Nephron (organoid): Measurements from ENCODE around the gene TPBG.

Experiments
- H3K27ac Mint-ChIP-seq, 3 experiments: 2 replicates each; pipeline ENCODE4 v1.8.0; 2020; ENCODE audit warnings: mixed read lengths in 3 of 3, mild to moderate bottlenecking in 2 of 3, moderate library complexity in 1 of 3
- H3K27me3 Mint-ChIP-seq: 2 replicates; pipeline ENCODE4 v1.8.0; 2021; ENCODE audit warnings: low read depth, mild to moderate bottlenecking, moderate library complexity, mixed read lengths
- H3K36me3 Mint-ChIP-seq: 2 replicates; pipeline ENCODE4 v1.8.0; 2020; ENCODE audit warnings: low read depth, mixed read lengths
- H3K4me1 Mint-ChIP-seq: 2 replicates; pipeline ENCODE4 v1.8.0; 2020; ENCODE audit warnings: mixed read lengths
- H3K4me3 Mint-ChIP-seq, 3 experiments: 2 replicates each; pipeline ENCODE4 v1.8.0; 2020; ENCODE audit warnings: mild to moderate bottlenecking in 3 of 3, mixed read lengths in 3 of 3, moderate library complexity in 2 of 3
- H3K9me3 Mint-ChIP-seq: 2 replicates; pipeline ENCODE4 v1.8.0; 2020; ENCODE audit warnings: mixed read lengths
- TF ChIP-seq, protein P1 (sequence below), 3 experiments: fragments of 200-600 bp; sonication (generic); IDR thresholded peaks; one replicate each; pipeline ENCODE4 v1.5.0; 2021; ENCODE audit warnings: antibody characterized with exemption in 3 of 3; ENCODE audit not compliant: unreplicated experiment in 3 of 3

Gene TPBG

DNA sequence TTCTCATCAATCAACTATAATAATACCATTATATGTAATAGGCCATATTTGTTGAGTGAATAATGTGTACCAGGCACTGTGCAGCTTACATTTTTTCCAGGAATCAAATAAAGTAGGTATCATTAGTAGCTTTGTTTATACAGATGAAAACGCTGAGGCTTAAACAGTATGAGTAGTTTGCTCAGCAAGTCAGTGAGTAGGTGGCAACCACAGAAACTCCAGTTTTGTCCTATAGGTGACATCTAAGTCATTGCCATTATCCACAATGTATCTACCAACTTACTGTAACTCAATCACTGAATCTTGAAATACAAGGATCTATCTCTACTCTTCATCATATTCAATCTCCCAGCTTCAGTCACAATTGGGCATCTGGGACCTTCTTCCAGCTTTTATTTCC is 29.8 kb upstream of the TPBG start:
- Mint-ChIP-seq H3K27me3 (no peaks in the 10 kb centered on the region), H3K4me1 (peaks cover 9% of the 10 kb centered on the region), H3K4me3 (no peak overlapping the region), H3K36me3 (no peaks in the 10 kb centered on the region), H3K9me3 (no peaks in the 10 kb centered on the region), H3K27ac (no peak overlapping the region)
- TF ChIP-seq, protein P1, sequence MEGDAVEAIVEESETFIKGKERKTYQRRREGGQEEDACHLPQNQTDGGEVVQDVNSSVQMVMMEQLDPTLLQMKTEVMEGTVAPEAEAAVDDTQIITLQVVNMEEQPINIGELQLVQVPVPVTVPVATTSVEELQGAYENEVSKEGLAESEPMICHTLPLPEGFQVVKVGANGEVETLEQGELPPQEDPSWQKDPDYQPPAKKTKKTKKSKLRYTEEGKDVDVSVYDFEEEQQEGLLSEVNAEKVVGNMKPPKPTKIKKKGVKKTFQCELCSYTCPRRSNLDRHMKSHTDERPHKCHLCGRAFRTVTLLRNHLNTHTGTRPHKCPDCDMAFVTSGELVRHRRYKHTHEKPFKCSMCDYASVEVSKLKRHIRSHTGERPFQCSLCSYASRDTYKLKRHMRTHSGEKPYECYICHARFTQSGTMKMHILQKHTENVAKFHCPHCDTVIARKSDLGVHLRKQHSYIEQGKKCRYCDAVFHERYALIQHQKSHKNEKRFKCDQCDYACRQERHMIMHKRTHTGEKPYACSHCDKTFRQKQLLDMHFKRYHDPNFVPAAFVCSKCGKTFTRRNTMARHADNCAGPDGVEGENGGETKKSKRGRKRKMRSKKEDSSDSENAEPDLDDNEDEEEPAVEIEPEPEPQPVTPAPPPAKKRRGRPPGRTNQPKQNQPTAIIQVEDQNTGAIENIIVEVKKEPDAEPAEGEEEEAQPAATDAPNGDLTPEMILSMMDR (IDR thresholded peaks at IDR 0.05; ENCODE audit: unreplicated experiment in 3 of 3), result no peak

DNA sequence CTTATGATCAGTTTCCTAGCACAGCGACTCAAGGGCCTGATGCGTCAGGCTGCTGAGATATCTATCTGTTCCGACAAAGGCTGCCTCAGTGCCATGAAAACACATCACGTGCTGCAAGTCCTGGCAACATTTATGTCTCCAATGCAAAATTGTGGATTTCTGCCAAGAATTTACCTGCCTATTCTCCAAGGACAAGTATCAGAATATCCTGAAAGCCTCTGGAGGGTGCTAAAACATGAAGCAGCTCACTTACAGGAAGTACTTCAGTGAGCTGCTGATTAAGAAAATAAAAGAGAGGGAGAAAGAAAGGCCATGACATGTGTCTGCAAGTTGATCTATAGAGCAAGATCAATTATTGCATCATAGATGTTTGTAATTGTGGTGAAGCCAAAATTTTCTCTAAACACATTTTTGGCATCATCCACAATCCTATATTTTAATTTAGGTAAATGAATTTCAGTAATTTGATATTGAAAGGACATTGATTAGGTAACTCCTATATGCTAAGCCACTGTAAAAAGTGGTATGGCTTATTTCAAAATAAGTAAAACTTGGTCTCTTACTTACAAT is 25.8 kb upstream of the TPBG start:
- no peak overlapping the region for H3K27ac Mint-ChIP-seq
- TF ChIP-seq, protein P1 (IDR thresholded peaks at IDR 0.05; ENCODE audit: unreplicated experiment in 3 of 3), result no peak
- no peaks in the 10 kb centered on the region for H3K27me3 Mint-ChIP-seq
- H3K9me3 Mint-ChIP-seq, result peaks cover 16% of the 10 kb centered on the region
- no peak overlapping the region for H3K4me3 Mint-ChIP-seq
- H3K4me1 Mint-ChIP-seq, result no peaks in the 10 kb centered on the region
- no peaks in the 10 kb centered on the region for H3K36me3 Mint-ChIP-seq

- Mint-ChIP-seq H3K4me1 (no peaks in the 10 kb centered on the region), H3K27ac (no peak overlapping the region), H3K27me3 (no peaks in the 10 kb centered on the region), H3K4me3 (no peak overlapping the region), H3K9me3 (peaks cover 3% of the 10 kb centered on the region), H3K36me3 (no peaks in the 10 kb centered on the region)
- TF ChIP-seq, protein P1 (IDR thresholded peaks at IDR 0.05; ENCODE audit: unreplicated experiment in 3 of 3), result no peak
Observed at GRCh38 chr6:82348130-82348529, 15.5 kb upstream of the TPBG start.

- no peak overlapping the region for H3K4me3 Mint-ChIP-seq
- H3K4me1 Mint-ChIP-seq, result no peaks in the 10 kb centered on the region
- no peak overlapping the region for H3K27ac Mint-ChIP-seq
- TF ChIP-seq, protein P1 (IDR thresholded peaks at IDR 0.05; ENCODE audit: unreplicated experiment in 3 of 3), result no peak
- no peaks in the 10 kb centered on the region for H3K36me3 Mint-ChIP-seq
- H3K27me3 Mint-ChIP-seq, result no peaks in the 10 kb centered on the region
- H3K9me3 Mint-ChIP-seq, result no peaks in the 10 kb centered on the region
Observed at GRCh38 chr6:82353848-82354247, 9.8 kb upstream of the TPBG start.

- H3K9me3 Mint-ChIP-seq, result no peaks in the 10 kb centered on the region
- peaks cover 30% of the 10 kb centered on the region for H3K27me3 Mint-ChIP-seq
- TF ChIP-seq, protein P1 (IDR thresholded peaks at IDR 0.05; ENCODE audit: unreplicated experiment in 3 of 3), result no peak
- peaks cover 17% of the 10 kb centered on the region for H3K4me1 Mint-ChIP-seq
- no peak overlapping the region for H3K4me3 Mint-ChIP-seq
- H3K27ac Mint-ChIP-seq, result no peak overlapping the region
- no peaks in the 10 kb centered on the region for H3K36me3 Mint-ChIP-seq
Observed at GRCh38 chr6:82360552-82360951, 3.1 kb upstream of the TPBG start.

GRCh38 chr6:82361631-82362030 is 2.0 kb upstream of the TPBG start:
- Mint-ChIP-seq H3K27ac (peak overlapping the region in 2 of 3 experiments; percentile 11 to 91), H3K36me3 (peaks cover 7% of the 10 kb centered on the region), H3K4me3 (peak overlapping the region; percentile 67 to 97 (median 96)), H3K9me3 (no peaks in the 10 kb centered on the region), H3K27me3 (peaks cover 38% of the 10 kb centered on the region), H3K4me1 (peaks cover 25% of the 10 kb centered on the region)
- TF ChIP-seq, protein P1 (IDR thresholded peaks at IDR 0.05; ENCODE audit: unreplicated experiment in 3 of 3), result no peak
